Mesendoderm (in vitro differentiated cells): ENCODE results near the gene VPS13A.

ENCODE experiments used
- DNase-seq: peaks from one replicate; pipeline ENCODE4 v3.0.0; 2013
- H2AK5ac ChIP-seq: 2 replicates; pipeline ENCODE4 v1.6.1; 2013; ENCODE audit warnings: low read length, inconsistent platforms
- H2BK120ac ChIP-seq: 2 replicates; pipeline ENCODE4 v1.6.1; 2013; ENCODE audit warnings: low read depth, mild to moderate bottlenecking, low read length, moderate library complexity, mixed read lengths
- H2BK15ac ChIP-seq: replicated peaks from 2 replicates; pipeline ENCODE4 v1.6.1; 2013; ENCODE audit warnings: low read depth, mild to moderate bottlenecking, moderate library complexity
- H2BK5ac ChIP-seq: 2 replicates; pipeline ENCODE4 v1.6.1; 2013; ENCODE audit warnings: low read length, inconsistent platforms
- H3K18ac ChIP-seq: 2 replicates; pipeline ENCODE4 v1.6.1; 2013; ENCODE audit warnings: mild to moderate bottlenecking, low read length, mixed read lengths
- H3K23ac ChIP-seq: one replicate; pipeline ENCODE4 v1.6.1; 2013; ENCODE audit warnings: low read length
- H3K27ac ChIP-seq: 2 replicates; pipeline ENCODE4 v1.5.1; 2013; ENCODE audit warnings: low read depth, mild to moderate bottlenecking, inconsistent platforms, low read length, moderate library complexity
- H3K27me3 ChIP-seq: 2 replicates; pipeline ENCODE4 v1.6.1; 2013; ENCODE audit warnings: low read length, control low read depth, mild to moderate bottlenecking, inconsistent platforms; ENCODE audit not compliant: insufficient read depth, poor library complexity
- H3K36me3 ChIP-seq: 2 replicates; pipeline ENCODE4 v1.6.1; 2013; ENCODE audit warnings: low read length, inconsistent platforms; ENCODE audit not compliant: control insufficient read depth, insufficient read depth
- H3K4ac ChIP-seq: one replicate; pipeline ENCODE4 v1.6.1; 2013; ENCODE audit warnings: low read depth, mild to moderate bottlenecking, low read length, moderate library complexity
- H3K4me1 ChIP-seq: 2 replicates; pipeline ENCODE4 v1.6.1; 2013; ENCODE audit warnings: low read depth, low read length, inconsistent platforms; ENCODE audit not compliant: control insufficient read depth
- H3K4me2 ChIP-seq: 2 replicates; pipeline ENCODE4 v1.6.1; 2013; ENCODE audit warnings: low read length
- H3K4me3 ChIP-seq: 2 replicates; pipeline ENCODE4 v1.5.1; 2013; ENCODE audit warnings: mild to moderate bottlenecking, low read length
- H3K56ac ChIP-seq: one replicate; pipeline ENCODE4 v1.6.1; 2013; ENCODE audit warnings: low read length
- H3K79me1 ChIP-seq: 2 replicates; pipeline ENCODE4 v1.6.1; 2013; ENCODE audit warnings: low read length, inconsistent platforms
- H3K79me2 ChIP-seq: 2 replicates; pipeline ENCODE4 v1.6.1; 2013; ENCODE audit warnings: mild to moderate bottlenecking, low read length; ENCODE audit not compliant: control insufficient read depth, insufficient read depth
- H3K9ac ChIP-seq: 2 replicates; pipeline ENCODE4 v1.6.1; 2013; ENCODE audit warnings: low read length, inconsistent platforms
- H4K5ac ChIP-seq: one replicate; pipeline ENCODE4 v1.6.1; 2013; ENCODE audit warnings: low read length
- H4K8ac ChIP-seq: one replicate; pipeline ENCODE4 v1.6.1; 2013; ENCODE audit warnings: low read depth, mild to moderate bottlenecking, control low read depth, low read length, moderate library complexity
- WGBS: extraction: QIAGEN DNeasy Blood & Tissue Kit; methylation state at CpG from one replicate; pipeline ENCODE4 v1.1.7; 2013; ENCODE audit warnings: low lambda C conversion rate, missing lambda C conversion rate; ENCODE audit not compliant: insufficient coverage; ENCODE audit errors: extremely low coverage; 5-methylcytosine and 5-hydroxymethylcytosine counted together

The VPS13A gene

GRCh38 chr9:77449240-77450084 is 272.1 kb downstream of the VPS13A start:
- Histone ChIP-seq H3K56ac (no peak overlapping the region), H2BK15ac (no peak overlapping the region), H3K79me2 (no peaks in the 10 kb centered on the region), H2BK120ac (no peak overlapping the region), H3K4me1 (no peaks in the 10 kb centered on the region), H3K4ac (no peak overlapping the region), H3K4me3 (no peak overlapping the region), H3K18ac (no peak overlapping the region), H3K23ac (no peak overlapping the region), H3K4me2 (no peak overlapping the region), H2BK5ac (no peak overlapping the region), H4K5ac (no peak overlapping the region), H3K27me3 (no peaks in the 10 kb centered on the region), H3K79me1 (no peaks in the 10 kb centered on the region), H3K36me3 (no peaks in the 10 kb centered on the region), H4K8ac (no peak overlapping the region), H2AK5ac (no peak overlapping the region), H3K9ac (no peak overlapping the region), H3K27ac (no peak overlapping the region)
- no CpG with 5 or more reads among the region's 12 CpGs for WGBS
- DNase-seq, result no peak

GRCh38 chr9:77450085-77450475 is 272.7 kb downstream of the VPS13A start:
- H3K9ac ChIP-seq, result no peak overlapping the region
- no peak overlapping the region for H3K4me2 ChIP-seq
- WGBS, result no CpG with 5 or more reads among the region's 4 CpGs
- H3K79me2 ChIP-seq, result no peaks in the 10 kb centered on the region
- H3K23ac ChIP-seq, result no peak overlapping the region
- H4K8ac ChIP-seq, result no peak overlapping the region
- no peak overlapping the region for H2BK120ac ChIP-seq
- H3K79me1 ChIP-seq, result no peaks in the 10 kb centered on the region
- H2BK5ac ChIP-seq, result no peak overlapping the region
- no peak for DNase-seq
- H3K4me3 ChIP-seq, result no peak overlapping the region
- H3K36me3 ChIP-seq, result no peaks in the 10 kb centered on the region
- H2BK15ac ChIP-seq, result no peak overlapping the region
- no peak overlapping the region for H3K4ac ChIP-seq
- no peaks in the 10 kb centered on the region for H3K4me1 ChIP-seq
- H3K56ac ChIP-seq, result no peak overlapping the region
- H3K27ac ChIP-seq, result no peak overlapping the region
- H2AK5ac ChIP-seq, result no peak overlapping the region
- no peak overlapping the region for H3K18ac ChIP-seq
- H4K5ac ChIP-seq, result no peak overlapping the region
- H3K27me3 ChIP-seq, result no peaks in the 10 kb centered on the region

DNA sequence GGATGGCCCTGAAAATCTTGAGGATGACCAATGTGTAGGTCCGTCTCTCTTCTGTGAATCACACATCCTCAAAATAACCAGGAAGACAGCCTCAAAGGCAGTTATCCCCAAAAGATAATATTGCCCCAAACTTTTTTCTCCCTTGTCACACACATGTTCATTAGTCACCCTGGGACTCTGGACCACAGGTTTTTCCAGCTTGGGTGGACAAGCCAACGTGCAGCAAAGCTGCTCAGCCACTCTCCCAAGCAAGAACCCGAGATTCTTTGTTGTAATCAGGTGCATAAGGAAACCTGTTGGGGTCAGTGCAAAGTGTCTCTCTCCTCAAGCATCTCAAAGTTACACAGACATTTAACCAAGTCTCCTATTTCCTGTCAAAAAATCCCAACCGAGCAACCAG is 274.2 kb downstream of the VPS13A start:
- H3K4ac ChIP-seq, result no peak overlapping the region
- no peaks in the 10 kb centered on the region for H3K36me3 ChIP-seq
- H4K8ac ChIP-seq, result no peak overlapping the region
- H3K27ac ChIP-seq, result no peak overlapping the region
- H3K27me3 ChIP-seq, result no peaks in the 10 kb centered on the region
- H3K23ac ChIP-seq, result no peak overlapping the region
- no peak overlapping the region for H2BK15ac ChIP-seq
- no peaks in the 10 kb centered on the region for H3K4me1 ChIP-seq
- H2BK5ac ChIP-seq, result no peak overlapping the region
- no peak overlapping the region for H3K56ac ChIP-seq
- H3K79me1 ChIP-seq, result no peaks in the 10 kb centered on the region
- no peak overlapping the region for H2BK120ac ChIP-seq
- no peak overlapping the region for H3K4me3 ChIP-seq
- H4K5ac ChIP-seq, result no peak overlapping the region
- no peaks in the 10 kb centered on the region for H3K79me2 ChIP-seq
- H3K18ac ChIP-seq, result no peak overlapping the region
- no peak overlapping the region for H3K9ac ChIP-seq
- H2AK5ac ChIP-seq, result no peak overlapping the region
- DNase-seq, result no peak
- H3K4me2 ChIP-seq, result no peak overlapping the region
- WGBS, result no CpG with 5 or more reads among the region's 4 CpGs

GRCh38 chr9:77453825-77454647 is 276.7 kb downstream of the VPS13A start:
- no peaks in the 10 kb centered on the region for H3K36me3 ChIP-seq
- H2BK120ac ChIP-seq, result no peak overlapping the region
- no peak overlapping the region for H2BK15ac ChIP-seq
- H3K79me1 ChIP-seq, result no peaks in the 10 kb centered on the region
- no CpG with 5 or more reads among the region's 14 CpGs for WGBS
- H2BK5ac ChIP-seq, result no peak overlapping the region
- no peak overlapping the region for H3K18ac ChIP-seq
- H3K4me2 ChIP-seq, result no peak overlapping the region
- no peak overlapping the region for H3K27ac ChIP-seq
- no peaks in the 10 kb centered on the region for H3K27me3 ChIP-seq
- H2AK5ac ChIP-seq, result no peak overlapping the region
- no peak overlapping the region for H3K4ac ChIP-seq
- no peaks in the 10 kb centered on the region for H3K79me2 ChIP-seq
- no peak overlapping the region for H3K9ac ChIP-seq
- no peaks in the 10 kb centered on the region for H3K4me1 ChIP-seq
- no peak overlapping the region for H3K4me3 ChIP-seq
- DNase-seq, result no peak
- H3K23ac ChIP-seq, result no peak overlapping the region
- no peak overlapping the region for H4K5ac ChIP-seq
- no peak overlapping the region for H4K8ac ChIP-seq
- no peak overlapping the region for H3K56ac ChIP-seq

- no peaks in the 10 kb centered on the region for H3K79me1 ChIP-seq
- no peak overlapping the region for H3K18ac ChIP-seq
- no peak overlapping the region for H3K4me3 ChIP-seq
- H2BK5ac ChIP-seq, result no peak overlapping the region
- no peak overlapping the region for H2AK5ac ChIP-seq
- H3K9ac ChIP-seq, result no peak overlapping the region
- no CpG with 5 or more reads among the region's 3 CpGs for WGBS
- no peaks in the 10 kb centered on the region for H3K79me2 ChIP-seq
- no peak overlapping the region for H3K4ac ChIP-seq
- no peak overlapping the region for H3K23ac ChIP-seq
- H2BK120ac ChIP-seq, result no peak overlapping the region
- H3K56ac ChIP-seq, result no peak overlapping the region
- H4K8ac ChIP-seq, result no peak overlapping the region
- H3K27me3 ChIP-seq, result no peaks in the 10 kb centered on the region
- no peaks in the 10 kb centered on the region for H3K36me3 ChIP-seq
- H3K4me1 ChIP-seq, result no peaks in the 10 kb centered on the region
- no peak for DNase-seq
- H4K5ac ChIP-seq, result no peak overlapping the region
- no peak overlapping the region for H2BK15ac ChIP-seq
- no peak overlapping the region for H3K27ac ChIP-seq
- no peak overlapping the region for H3K4me2 ChIP-seq
Measured at GRCh38 chr9:77454663-77455062, 277.3 kb downstream of the VPS13A start.
